NB4 (cell line): ENCODE measurements around the gene CYYR1.

Experiments used
- MYC ChIP-seq: IDR thresholded peaks from 2 replicates; pipeline ENCODE4 v1.6.1; 2011; ENCODE audit warnings: low read depth, low read length
- POLR2A ChIP-seq: IDR thresholded peaks from 2 replicates; pipeline ENCODE4 v1.6.1; 2011; ENCODE audit warnings: mild to moderate bottlenecking; ENCODE audit not compliant: insufficient read length; ENCODE audit errors: extremely low read depth
- TF ChIP-seq, protein P1 (sequence below): IDR thresholded peaks from one replicate; pipeline ENCODE4 v1.5.1; 2012; ENCODE audit warnings: low read depth, low read length
- TF ChIP-seq, protein P2 (sequence below): IDR thresholded peaks from 2 replicates; pipeline ENCODE4 v1.6.1; 2011; ENCODE audit warnings: low read depth, low read length

DNA sequence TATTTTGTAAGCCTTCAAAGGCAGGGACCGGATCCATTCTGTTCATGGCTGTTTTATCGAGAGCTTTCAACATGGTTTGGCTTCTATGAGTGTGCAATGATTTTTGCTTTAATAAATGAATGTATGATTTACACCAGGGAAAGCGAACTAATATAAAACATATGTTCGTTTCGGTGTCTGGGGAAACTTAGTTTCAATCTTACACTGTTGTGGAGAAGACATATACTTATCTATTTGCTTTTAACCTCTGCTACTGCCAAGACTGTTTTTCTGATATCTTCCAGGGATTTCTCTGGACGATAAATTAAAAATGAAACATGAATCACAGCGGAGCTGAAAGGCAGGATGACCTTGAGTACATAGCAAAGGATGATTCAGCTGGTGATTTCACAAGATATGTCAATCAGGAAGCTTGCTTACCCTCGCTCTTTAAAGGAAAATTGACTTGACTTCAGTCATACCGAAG, 14.7 kb upstream of the CYYR1 start:
- TF ChIP-seq POLR2A (no peak), MYC (no peak)
- TF ChIP-seq, protein P1, sequence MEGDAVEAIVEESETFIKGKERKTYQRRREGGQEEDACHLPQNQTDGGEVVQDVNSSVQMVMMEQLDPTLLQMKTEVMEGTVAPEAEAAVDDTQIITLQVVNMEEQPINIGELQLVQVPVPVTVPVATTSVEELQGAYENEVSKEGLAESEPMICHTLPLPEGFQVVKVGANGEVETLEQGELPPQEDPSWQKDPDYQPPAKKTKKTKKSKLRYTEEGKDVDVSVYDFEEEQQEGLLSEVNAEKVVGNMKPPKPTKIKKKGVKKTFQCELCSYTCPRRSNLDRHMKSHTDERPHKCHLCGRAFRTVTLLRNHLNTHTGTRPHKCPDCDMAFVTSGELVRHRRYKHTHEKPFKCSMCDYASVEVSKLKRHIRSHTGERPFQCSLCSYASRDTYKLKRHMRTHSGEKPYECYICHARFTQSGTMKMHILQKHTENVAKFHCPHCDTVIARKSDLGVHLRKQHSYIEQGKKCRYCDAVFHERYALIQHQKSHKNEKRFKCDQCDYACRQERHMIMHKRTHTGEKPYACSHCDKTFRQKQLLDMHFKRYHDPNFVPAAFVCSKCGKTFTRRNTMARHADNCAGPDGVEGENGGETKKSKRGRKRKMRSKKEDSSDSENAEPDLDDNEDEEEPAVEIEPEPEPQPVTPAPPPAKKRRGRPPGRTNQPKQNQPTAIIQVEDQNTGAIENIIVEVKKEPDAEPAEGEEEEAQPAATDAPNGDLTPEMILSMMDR: no peak
- TF ChIP-seq, protein P2, sequence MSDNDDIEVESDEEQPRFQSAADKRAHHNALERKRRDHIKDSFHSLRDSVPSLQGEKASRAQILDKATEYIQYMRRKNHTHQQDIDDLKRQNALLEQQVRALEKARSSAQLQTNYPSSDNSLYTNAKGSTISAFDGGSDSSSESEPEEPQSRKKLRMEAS: no peak
